ENCODE data around the gene GNG13. TPM values are rescaled to one million over a fixed set of nuclear protein-coding genes. Genes with fewer than 3 reads are reported as not detected.
A peak's percentile ranks its signal among the peaks of the same experiment; 100 is the strongest.

GNG13 gene
- total and polyA plus RNA-seq, 2 experiments from 2014 or later: 0.29 TPM; not detected in 1

GRCh38 chr16:785563-786535, 14.7 kb downstream of the GNG13 start:
- no peak overlapping the region for H3K4me2 ChIP-seq
- TF ChIP-seq CTCF (conservative IDR thresholded peaks at IDR 0.05; ENCODE audit: low read depth in 2 of 2): peak; percentile 74 to 90
- TF ChIP-seq ZNF114 (CRISPR knock-in tag; IDR thresholded peaks at IDR 0.05): no peak
- no peak for TF ChIP-seq ZNF462 (CRISPR knock-in tag; IDR thresholded peaks at IDR 0.05)
- TF ChIP-seq EZH2 (IDR thresholded peaks at IDR 0.05; ENCODE audit: low read depth, unreplicated experiment): no peak
- no peak for TF ChIP-seq ETS1 (IDR thresholded peaks at IDR 0.05)
- no peak for TF ChIP-seq JUNB (IDR thresholded peaks at IDR 0.05; ENCODE audit: unreplicated experiment)
- TF ChIP-seq STAT1 (IDR thresholded peaks at IDR 0.05; ENCODE audit: unreplicated experiment): no peak
- TF ChIP-seq EZH2phosphoT487 (IDR thresholded peaks at IDR 0.05; ENCODE audit: unreplicated experiment): no peak
- no peak; the same call in 1 of the 2 replicates for TF ChIP-seq POLR2AphosphoS5 (IDR thresholded peaks at IDR 0.05; ENCODE audit: low read depth)
- peak; percentile 57 for TF ChIP-seq CREB1 (CRISPR knock-in tag; IDR thresholded peaks at IDR 0.05; ENCODE audit: low read depth)
- no peak for TF ChIP-seq NANOG (IDR thresholded peaks at IDR 0.05; ENCODE audit: borderline replicate concordance)
- TF ChIP-seq ZNF331 (CRISPR knock-in tag; IDR thresholded peaks at IDR 0.05; ENCODE audit: low read depth): no peak
- DNase-seq (ENCODE audit: low spot score): peak; percentile 93
- peaks cover 6% of the 10 kb centered on the region for H4K20me1 ChIP-seq (replicated peaks; ENCODE audit: insufficient read depth)
- Mint-ChIP-seq H3K36me3 (ENCODE audit: low read depth) (peaks cover 6% of the 10 kb centered on the region; the same call in 1 of the 3 replicates), H3K9me3 (no peaks in the 10 kb centered on the region), H3K4me3 (peak overlapping the region; percentile 58), H3K27me3 (ENCODE audit: insufficient read depth, low read depth, poor library complexity) (peaks cover 14% of the 10 kb centered on the region), H3K27ac (no peak overlapping the region), H3K4me1 (no peaks in the 10 kb centered on the region)
- ATAC-seq: peak; percentile 72
- H3K9me2 ChIP-seq (ENCODE audit: insufficient read depth): no peaks in the 10 kb centered on the region
- no peaks in the 10 kb centered on the region for H3K36me3 ChIP-seq (ENCODE audit: insufficient read depth)
- H3K79me2 ChIP-seq (replicated peaks; ENCODE audit: insufficient read depth): peaks cover 11% of the 10 kb centered on the region; the same call in 1 of the 2 replicates
- H3K4me3 ChIP-seq: no peak overlapping the region
- no peaks in the 10 kb centered on the region for H3K4me1 ChIP-seq (ENCODE audit: insufficient read depth)
- H2AFZ ChIP-seq: no peak overlapping the region
- no peak overlapping the region for H3K27ac ChIP-seq (ENCODE audit: low read depth)
- H3F3A ChIP-seq (replicated peaks; ENCODE audit: low read depth): no peaks in the 10 kb centered on the region
- H3K27me3 ChIP-seq (ENCODE audit: insufficient read depth): no peaks in the 10 kb centered on the region
